ENCODE results near the gene ASAP2. TPM values are rescaled to one million over a fixed set of nuclear protein-coding genes. Genes with fewer than 3 reads are reported as not detected.

ASAP2 gene
- polyA plus RNA-seq, 1 donor (not counting 4 experiments of a cell fraction or from before 2014, with no cell fraction given): 54.2 TPM

DNA sequence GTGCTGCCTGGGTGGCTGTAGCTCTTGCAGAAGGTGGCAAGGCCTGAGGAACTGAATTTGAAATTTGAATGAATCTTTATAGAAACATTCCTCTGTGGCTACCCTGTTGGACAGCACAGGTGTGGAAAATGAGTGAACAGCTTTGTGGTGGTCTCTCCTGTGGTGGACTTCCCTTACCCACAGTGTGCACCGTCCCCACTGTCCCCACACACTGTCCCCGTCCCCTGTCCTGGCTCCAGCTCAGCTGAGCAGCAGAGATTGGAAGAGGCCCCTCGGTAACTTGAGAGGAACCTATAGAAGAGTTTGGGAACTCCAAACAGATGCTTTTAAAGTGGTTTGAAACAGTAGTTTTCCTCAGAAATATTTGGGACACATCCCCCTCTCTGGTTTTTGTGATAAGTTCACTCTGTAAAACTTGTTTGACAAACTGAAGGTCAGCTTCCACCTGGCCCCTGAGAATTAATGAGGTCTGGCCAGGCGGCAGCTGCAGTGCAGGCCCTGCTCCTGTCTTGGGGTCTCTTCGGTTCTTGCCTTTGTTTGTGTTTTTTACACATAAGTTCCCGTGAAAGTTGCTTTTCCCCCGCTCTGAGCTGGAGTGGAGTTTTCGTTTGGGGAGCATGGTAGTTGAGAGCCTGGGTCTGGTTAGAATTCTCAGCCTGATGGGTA, 63.2 kb downstream of the ASAP2 start:
- Histone ChIP-seq H2AFZ (ENCODE audit: control insufficient read depth, low read length) (no peak overlapping the region), H3K27ac (ENCODE audit: control insufficient read depth, insufficient read depth, low read length) (no peak overlapping the region), H3K79me2 (ENCODE audit: control insufficient read depth, insufficient read depth, low read length) (peaks cover 95% of the 10 kb centered on the region), H3K9me3 (ENCODE audit: control insufficient read depth, low read depth, low read length) (peaks cover 3% of the 10 kb centered on the region), H3K27me3 (ENCODE audit: control insufficient read depth, extremely low read depth, insufficient read depth, low read length) (no peaks in the 10 kb centered on the region), H3K4me2 (ENCODE audit: control insufficient read depth, extremely low read depth, insufficient read depth, low read depth, low read length) (no peak overlapping the region), H3K4me1 (ENCODE audit: control insufficient read depth, extremely low read depth, insufficient read depth, low read length) (peaks cover 17% of the 10 kb centered on the region), H4K20me1 (ENCODE audit: control insufficient read depth, extremely low read depth, insufficient read depth, low read length) (no peaks in the 10 kb centered on the region), H3K36me3 (ENCODE audit: control insufficient read depth in 2 of 2, extremely low read depth in 1 of 2, insufficient read depth in 2 of 2, low read length in 2 of 2) (peaks cover 7 to 8% of the 10 kb centered on the region in 2 experiments), H3K9ac (ENCODE audit: control insufficient read depth, extremely low read depth, insufficient read depth, low read length) (no peak overlapping the region), H3K4me3 (ENCODE audit: control insufficient read depth in 2 of 3, extremely low read depth in 1 of 3, insufficient read depth in 2 of 3, low read depth in 1 of 3, low read length in 3 of 3) (no peak overlapping the region), H3K9me1 (ENCODE audit: control insufficient read depth, extremely low read depth, insufficient read depth, low read length) (no peaks in the 10 kb centered on the region)
- FAIRE-seq (no peak), DNase-seq (ENCODE audit: low read depth, low spot score) (no peak)
- TF ChIP-seq, protein P1, sequence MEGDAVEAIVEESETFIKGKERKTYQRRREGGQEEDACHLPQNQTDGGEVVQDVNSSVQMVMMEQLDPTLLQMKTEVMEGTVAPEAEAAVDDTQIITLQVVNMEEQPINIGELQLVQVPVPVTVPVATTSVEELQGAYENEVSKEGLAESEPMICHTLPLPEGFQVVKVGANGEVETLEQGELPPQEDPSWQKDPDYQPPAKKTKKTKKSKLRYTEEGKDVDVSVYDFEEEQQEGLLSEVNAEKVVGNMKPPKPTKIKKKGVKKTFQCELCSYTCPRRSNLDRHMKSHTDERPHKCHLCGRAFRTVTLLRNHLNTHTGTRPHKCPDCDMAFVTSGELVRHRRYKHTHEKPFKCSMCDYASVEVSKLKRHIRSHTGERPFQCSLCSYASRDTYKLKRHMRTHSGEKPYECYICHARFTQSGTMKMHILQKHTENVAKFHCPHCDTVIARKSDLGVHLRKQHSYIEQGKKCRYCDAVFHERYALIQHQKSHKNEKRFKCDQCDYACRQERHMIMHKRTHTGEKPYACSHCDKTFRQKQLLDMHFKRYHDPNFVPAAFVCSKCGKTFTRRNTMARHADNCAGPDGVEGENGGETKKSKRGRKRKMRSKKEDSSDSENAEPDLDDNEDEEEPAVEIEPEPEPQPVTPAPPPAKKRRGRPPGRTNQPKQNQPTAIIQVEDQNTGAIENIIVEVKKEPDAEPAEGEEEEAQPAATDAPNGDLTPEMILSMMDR (optimal IDR thresholded peaks at IDR 0.05 in 1 of 3, IDR thresholded peaks at IDR 0.05 in 1 of 3, conservative IDR thresholded peaks at IDR 0.05 in 1 of 3; ENCODE audit: extremely low read depth in 1 of 3, insufficient read depth in 2 of 3, low read length in 3 of 3): no peak
- no peak for TF ChIP-seq EZH2 (IDR thresholded peaks at IDR 0.05; ENCODE audit: low read length)
- dilution Hi-C loops (cut with MboI; ENCODE audit: extremely low pct_ligation_motif_present, low sequenced_read_pairs): no loop called here

DNA sequence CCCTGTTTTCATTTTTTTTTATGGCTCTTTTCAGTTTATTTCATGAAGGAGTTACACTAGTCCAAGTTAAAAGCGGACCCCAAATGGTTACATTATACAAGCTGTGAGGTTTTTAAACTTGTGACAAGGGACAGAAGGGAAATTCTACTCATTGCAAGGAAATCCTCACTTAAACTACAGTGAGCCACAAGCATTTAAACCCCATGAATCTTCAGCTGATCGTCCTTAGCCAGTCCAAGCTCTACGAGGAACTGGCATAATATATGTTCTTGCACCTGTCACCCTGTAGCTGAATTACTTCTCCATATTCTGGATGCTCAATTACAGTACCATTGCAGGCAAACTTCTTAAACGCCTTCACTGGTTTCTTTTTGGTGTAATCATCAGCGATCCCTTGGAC, 64.5 kb downstream of the ASAP2 start:
- TF ChIP-seq, protein P1 (optimal IDR thresholded peaks at IDR 0.05 in 1 of 3, IDR thresholded peaks at IDR 0.05 in 1 of 3, conservative IDR thresholded peaks at IDR 0.05 in 1 of 3; ENCODE audit: extremely low read depth in 1 of 3, insufficient read depth in 2 of 3, low read length in 3 of 3): no peak
- no peak for TF ChIP-seq EZH2 (IDR thresholded peaks at IDR 0.05; ENCODE audit: low read length)
- Histone ChIP-seq H3K9me1 (ENCODE audit: control insufficient read depth, extremely low read depth, insufficient read depth, low read length) (no peaks in the 10 kb centered on the region), H3K27ac (ENCODE audit: control insufficient read depth, insufficient read depth, low read length) (no peak overlapping the region), H3K79me2 (ENCODE audit: control insufficient read depth, insufficient read depth, low read length) (peaks cover 96% of the 10 kb centered on the region), H2AFZ (ENCODE audit: control insufficient read depth, low read length) (no peak overlapping the region), H4K20me1 (ENCODE audit: control insufficient read depth, extremely low read depth, insufficient read depth, low read length) (no peaks in the 10 kb centered on the region), H3K4me3 (ENCODE audit: control insufficient read depth in 2 of 3, extremely low read depth in 1 of 3, insufficient read depth in 2 of 3, low read depth in 1 of 3, low read length in 3 of 3) (no peak overlapping the region), H3K9ac (ENCODE audit: control insufficient read depth, extremely low read depth, insufficient read depth, low read length) (no peak overlapping the region), H3K9me3 (ENCODE audit: control insufficient read depth, low read depth, low read length) (peaks cover 3% of the 10 kb centered on the region), H3K4me1 (ENCODE audit: control insufficient read depth, extremely low read depth, insufficient read depth, low read length) (peaks cover 20% of the 10 kb centered on the region), H3K27me3 (ENCODE audit: control insufficient read depth, extremely low read depth, insufficient read depth, low read length) (no peaks in the 10 kb centered on the region), H3K36me3 (ENCODE audit: control insufficient read depth in 2 of 2, extremely low read depth in 1 of 2, insufficient read depth in 2 of 2, low read length in 2 of 2) (peaks cover 7 to 15% of the 10 kb centered on the region in 2 experiments), H3K4me2 (ENCODE audit: control insufficient read depth, extremely low read depth, insufficient read depth, low read depth, low read length) (no peak overlapping the region)
- FAIRE-seq (no peak), DNase-seq (ENCODE audit: low read depth, low spot score) (no peak)
- dilution Hi-C loops (cut with MboI; ENCODE audit: extremely low pct_ligation_motif_present, low sequenced_read_pairs): no loop called here
